Hepatocyte (in vitro differentiated cells): Measurements from ENCODE around the gene PERM1.

Experiments used
- CTCF ChIP-seq: fragments of 200-600 bp; sonication (generic); IDR thresholded peaks from 2 replicates; pipeline ENCODE4 v1.5.1; 2016; ENCODE audit warnings: antibody characterized with exemption, mild to moderate bottlenecking; ENCODE audit not compliant: poor library complexity
- EZH2 ChIP-seq: fragments of 200-600 bp; sonication (generic); IDR thresholded peaks from 2 replicates; pipeline ENCODE4 v1.6.1; 2016; ENCODE audit warnings: antibody characterized with exemption, mild to moderate bottlenecking, borderline replicate concordance
- EZH2phosphoT487 ChIP-seq: fragments of 200-600 bp; sonication (generic); IDR thresholded peaks from one replicate; pipeline ENCODE4 v1.6.1; 2018; ENCODE audit warnings: antibody characterized with exemption, mild to moderate bottlenecking, low read depth, moderate library complexity; ENCODE audit not compliant: unreplicated experiment, severe bottlenecking

GRCh38 chr1:978069-978834, 3.6 kb downstream of the PERM1 start:
- TF ChIP-seq CTCF (no peak), EZH2 (no peak), EZH2phosphoT487 (no peak)
